Motor neuron (in vitro differentiated cells): Measurements from ENCODE around the gene HINT3. TPM values are rescaled to one million over a fixed set of nuclear protein-coding genes. Genes with fewer than 3 reads are reported as not detected.
"Not testable (repeated sequence)": the region's sequence is repeated elsewhere in the genome, so short reads cannot be mapped to it uniquely, and the experiment has no call there.

Source experiments
- ATAC-seq, 8 experiments: fragments of 200-7000 bp; cut with Tn5 transposase; replicated peaks in 6 of 8; 2 replicates each; pipeline ENCODE4 v1.8.0; 2021; ENCODE audit warnings: mild to moderate bottlenecking in 8 of 8, moderate library complexity in 8 of 8
- H3K27ac ChIP-seq, 2 donors: fragments of 250-450 bp; sonication (Bioruptor Pico); 2 replicates each; pipeline ENCODE4 v1.9.0; 2021; ENCODE audit warnings: antibody characterized with exemption in 2 of 2, mild to moderate bottlenecking in 2 of 2, moderate library complexity in 1 of 2
- H3K4me1 ChIP-seq, 2 donors: fragments of 250-450 bp; sonication (Bioruptor Pico); replicated peaks in 1 of 2; 2 replicates each; pipeline ENCODE4 v1.6.1; 2021; ENCODE audit warnings: antibody characterized with exemption in 2 of 2, mild to moderate bottlenecking in 2 of 2, moderate library complexity in 1 of 2
- H3K4me3 ChIP-seq, 5 donors: fragments of 250-450 bp; sonication (Bioruptor Pico); 2 replicates each; pipeline ENCODE4 v1.9.0; 2021; ENCODE audit warnings: antibody characterized with exemption in 5 of 5, mild to moderate bottlenecking in 5 of 5, moderate library complexity in 4 of 5
- WGBS, 10 experiments: fragments of 450-650 bp; shearing (Covaris generic); methylation state at CpG; one replicate each; pipeline ENCODE4 v1.0.0; 2022; 5-methylcytosine and 5-hydroxymethylcytosine counted together
- in situ Hi-C, 9 experiments: fragments of 400-800 bp; cut with MboI; loops; one replicate each; pipeline ENCODE4 v1.15.0; 2021; ENCODE audit warnings: low sequenced_read_pairs in 9 of 9, low pct_unique_long_range_greater_than_20kb in 2 of 9; ENCODE audit not compliant: unreplicated experiment in 9 of 9
- total RNA-seq, 8 experiments: library from RNA; unstranded; fragments of 300-600 nt; gene quantifications; 2 replicates each; pipeline versions ENCODE4 v1.2.3 to v1.2.4, GENCODE V29; 2022

The HINT3 gene
- total RNA-seq, 8 experiments from 2014 or later = 13.3 to 49.6 (median 30.3) TPM

DNA sequence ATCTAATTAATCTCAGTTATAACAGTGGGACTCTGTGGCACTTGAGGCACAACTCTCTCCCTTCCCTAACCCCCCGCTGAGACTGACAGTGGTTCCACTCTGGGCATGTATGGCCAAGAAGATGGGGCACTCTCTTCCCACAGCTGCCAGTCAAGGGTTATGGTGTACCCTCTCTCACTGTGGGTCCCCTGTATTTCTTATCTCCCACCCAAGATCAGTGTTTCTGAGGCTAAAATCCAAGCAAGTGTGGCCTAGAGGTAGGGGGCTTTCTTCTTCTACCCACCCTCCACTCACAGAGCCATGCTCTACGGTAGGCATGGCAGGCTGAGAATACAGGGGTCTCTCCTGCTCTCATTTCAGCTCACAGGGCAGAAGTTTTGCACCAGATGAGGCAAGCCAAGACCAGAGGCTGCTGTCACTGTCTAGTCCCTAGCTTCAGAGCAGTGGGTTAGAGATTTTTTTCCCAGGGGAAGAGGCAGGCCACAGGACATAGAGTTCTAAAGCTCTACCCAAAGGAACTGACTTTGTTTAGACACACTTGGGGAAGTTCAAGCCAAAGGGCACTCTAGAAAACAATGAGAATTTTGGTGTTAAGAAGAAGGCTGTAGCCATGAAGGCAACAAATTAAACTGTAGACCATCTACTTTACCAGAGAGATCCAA lies 31.7 kb upstream of the HINT3 start:
- in situ Hi-C loops = no loop called here
- H3K4me1 ChIP-seq = no peaks in the 10 kb centered on the region
- H3K4me3 ChIP-seq = no peak overlapping the region
- no peak for ATAC-seq
- WGBS, 10 experiments = 86 to 100% (median 93%) methylated on average over 1 of the region's 2 CpGs; no CpG with 5 or more reads in 6 of the 10 experiments
- H3K27ac ChIP-seq = no peak overlapping the region

DNA sequence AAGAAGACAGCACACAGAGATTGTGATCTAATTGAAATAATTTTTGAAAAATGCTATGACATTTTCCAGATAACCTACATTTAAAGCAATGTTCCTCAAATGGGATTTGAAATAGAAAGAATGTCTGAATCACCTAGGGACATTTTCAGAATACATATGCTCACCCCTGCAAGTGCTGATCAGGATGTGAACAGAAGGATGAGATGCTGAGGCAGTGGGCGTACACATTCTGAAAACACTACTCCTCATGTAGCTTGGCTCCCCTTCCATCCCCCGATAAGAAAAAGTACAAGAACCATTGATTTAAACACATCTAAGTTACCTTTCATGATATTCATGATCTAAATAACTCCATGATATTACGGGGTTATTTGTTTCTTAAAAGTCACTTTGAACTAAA lies 29.9 kb upstream of the HINT3 start:
- Histone ChIP-seq H3K4me1 (no peaks in the 10 kb centered on the region), H3K4me3 (no peak overlapping the region), H3K27ac (no peak overlapping the region)
- 83 to 100% (median 94%) methylated on average over 1 to 3 of the region's 3 CpGs for WGBS, 10 experiments
- in situ Hi-C loops = no loop called here
- ATAC-seq = no peak

DNA sequence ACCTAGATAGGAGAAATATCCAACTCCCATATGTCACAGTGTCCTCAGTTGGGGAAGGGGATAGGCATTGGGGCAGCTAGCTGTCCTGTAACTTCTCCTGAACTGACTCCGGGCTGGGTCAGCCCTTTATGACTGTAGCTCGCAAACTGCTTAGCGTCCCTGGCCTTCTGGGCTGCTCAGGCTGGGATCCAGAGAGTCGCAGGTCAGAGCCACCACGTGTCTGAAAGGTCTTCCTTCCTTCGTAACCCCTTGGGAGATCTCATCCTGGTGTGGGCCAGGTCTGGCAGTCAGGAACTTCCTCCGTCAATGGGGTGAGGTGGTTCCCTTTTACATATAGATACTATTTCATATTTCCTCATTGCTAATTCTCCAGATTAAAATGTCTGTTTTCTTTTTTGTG lies 28.8 kb upstream of the HINT3 start:
- Histone ChIP-seq H3K4me3 (no peak overlapping the region), H3K27ac (no peak overlapping the region), H3K4me1 (no peaks in the 10 kb centered on the region)
- no peak for ATAC-seq
- in situ Hi-C loops = no loop called here
- WGBS, 10 experiments = 60 to 100% (median 100%) methylated on average over 1 to 5 of the region's 7 CpGs; no CpG with 5 or more reads in 3 of the 10 experiments

DNA sequence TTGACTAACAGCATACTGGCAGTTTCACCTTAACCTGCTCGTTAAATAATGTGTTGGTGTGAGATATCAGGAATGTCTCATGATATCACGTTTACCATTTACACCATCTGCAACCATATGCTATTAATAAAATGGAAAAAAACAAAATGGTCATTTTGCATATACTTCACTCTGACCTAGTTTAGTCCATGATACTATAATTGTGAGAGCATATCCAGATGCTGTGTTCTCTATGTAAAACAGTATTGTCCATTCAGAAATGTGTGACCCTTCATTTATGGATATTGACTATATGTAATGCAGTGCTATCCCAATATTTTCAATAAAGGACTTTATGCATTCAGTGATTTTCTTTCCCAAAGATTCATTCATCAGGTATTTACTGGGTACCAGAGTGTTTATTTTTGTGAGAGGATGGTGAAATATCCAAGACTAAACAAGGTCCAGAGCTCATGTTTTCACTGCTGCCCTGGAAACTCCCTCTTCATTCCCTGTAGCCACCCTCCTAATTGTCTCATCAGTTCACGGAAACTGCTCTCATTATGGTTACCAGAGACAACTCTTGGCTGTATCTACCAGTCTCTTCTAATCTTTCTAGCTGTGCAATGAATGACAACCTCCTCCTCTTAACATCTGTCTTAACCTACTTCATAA lies 25.7 kb upstream of the HINT3 start:
- no peak overlapping the region for H3K27ac ChIP-seq
- 14 to 100% (median 79%) methylated on average over 1 to 3 of the region's 3 CpGs; no CpG with 5 or more reads in 1 of the 10 experiments for WGBS, 10 experiments
- no peaks in the 10 kb centered on the region for H3K4me1 ChIP-seq
- ATAC-seq = peak in 3 of 8 experiments; percentile 39 to 74 (median 58)
- in situ Hi-C loops = no loop called here
- H3K4me3 ChIP-seq = no peak overlapping the region

DNA sequence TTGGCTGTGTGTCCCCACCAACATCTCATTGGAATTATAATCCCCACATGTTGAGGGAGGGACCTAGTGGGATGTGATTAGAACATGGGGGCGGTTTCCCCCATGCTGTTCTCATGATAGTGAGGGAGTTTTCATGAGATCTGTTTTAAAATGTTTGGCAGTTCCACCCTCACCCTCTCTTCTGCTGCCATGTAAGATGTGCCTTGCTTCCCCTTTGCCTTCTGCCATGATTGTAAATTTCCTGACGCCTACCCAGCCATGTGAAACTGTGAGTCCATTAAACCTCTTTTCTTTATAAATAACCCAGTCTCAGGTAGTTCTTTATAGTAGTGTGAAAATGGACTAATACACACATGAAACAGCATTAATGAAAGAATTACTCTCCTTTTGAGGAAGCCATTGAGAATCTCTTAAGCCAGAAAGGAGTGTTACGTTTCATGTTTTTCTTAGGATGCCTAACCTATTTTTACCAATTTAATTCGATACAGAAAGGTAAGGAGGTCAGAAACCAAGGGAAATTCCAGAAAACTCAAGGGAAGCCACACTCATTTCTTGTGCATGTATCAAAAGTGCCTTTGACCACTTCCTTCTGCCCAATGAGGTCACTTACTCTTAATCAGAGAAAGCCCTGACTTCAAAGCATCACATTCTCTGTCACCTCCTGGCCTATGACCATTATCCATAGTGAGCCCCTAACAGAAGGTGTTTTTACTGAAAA lies 24.7 kb upstream of the HINT3 start:
- no peak overlapping the region for H3K27ac ChIP-seq
- in situ Hi-C loops = no loop called here
- H3K4me1 ChIP-seq = no peaks in the 10 kb centered on the region
- ATAC-seq = no peak
- WGBS, 10 experiments = 65 to 100% (median 92%) methylated on average over 2 to 4 of the region's 4 CpGs; no CpG with 5 or more reads in 1 of the 10 experiments
- H3K4me3 ChIP-seq = no peak overlapping the region

DNA sequence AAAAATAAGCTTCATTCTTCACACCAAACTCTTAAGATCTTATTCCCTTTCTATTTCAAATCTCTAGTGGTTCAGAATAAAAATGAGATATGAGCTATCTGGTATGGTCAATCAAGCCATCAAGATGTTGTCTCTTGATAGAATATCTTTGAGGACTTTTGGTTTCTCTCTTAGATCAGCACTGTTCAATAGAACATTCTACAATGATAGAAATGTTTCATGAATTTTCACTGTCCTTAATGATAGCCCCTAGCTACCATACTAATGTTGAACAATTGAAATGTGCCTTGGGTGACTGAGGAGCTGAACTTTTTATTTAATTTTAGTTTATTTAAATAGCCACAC lies 24.1 kb upstream of the HINT3 start:
- Histone ChIP-seq H3K4me3 (no peak overlapping the region), H3K4me1 (no peaks in the 10 kb centered on the region), H3K27ac (no peak overlapping the region)
- in situ Hi-C loops = no loop called here
- ATAC-seq = peak in 1 of 8 experiments; percentile 15

DNA sequence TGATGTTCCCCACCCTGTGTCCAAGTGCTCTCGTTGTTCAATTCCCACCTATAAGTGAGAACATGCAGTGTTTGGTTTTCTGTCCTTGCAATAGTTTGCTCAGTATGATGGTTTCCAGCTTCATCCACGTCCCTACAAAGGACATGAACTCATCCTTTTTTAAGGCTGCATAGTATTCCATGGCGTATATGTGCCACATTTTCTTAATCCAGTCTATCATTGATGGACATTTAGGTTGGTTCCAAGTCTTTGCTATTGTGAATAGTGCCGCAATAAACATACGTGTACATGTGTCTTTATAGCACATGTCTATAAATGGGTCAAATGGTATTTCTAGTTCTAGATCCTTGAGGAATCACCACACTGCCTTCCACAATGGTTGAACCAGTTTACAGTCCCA lies 21.1 kb upstream of the HINT3 start:
- H3K4me1 ChIP-seq, H3K27ac ChIP-seq, in situ Hi-C loops, ATAC-seq, H3K4me3 ChIP-seq: not testable (repeated sequence)
- 63 to 100% (median 92%) methylated on average over 2 to 4 of the region's 5 CpGs; no CpG with 5 or more reads in 6 of the 10 experiments for WGBS, 10 experiments

DNA sequence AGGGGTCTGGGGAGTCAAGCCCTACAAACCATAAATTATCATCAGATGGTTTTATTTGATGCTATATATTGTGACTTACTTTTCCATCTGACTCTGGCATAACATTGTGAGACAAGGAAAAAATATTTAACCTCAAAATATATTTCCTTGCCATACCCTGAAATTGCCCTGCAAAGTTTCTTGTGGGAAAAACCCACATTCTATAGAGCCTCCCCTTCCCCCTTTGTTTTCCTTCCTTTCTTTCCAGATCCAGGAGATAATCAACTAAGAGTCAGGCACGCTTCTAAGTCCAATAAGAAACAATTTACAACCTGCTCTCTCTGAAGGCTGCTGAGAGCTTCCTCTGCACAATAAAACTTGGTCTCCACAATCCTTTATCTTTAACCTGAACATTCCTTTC lies 17.5 kb upstream of the HINT3 start:
- no peak for ATAC-seq
- in situ Hi-C loops = no loop called here
- 43 to 100% (median 63%) methylated on average over 1 of the region's 1 CpG; no CpG with 5 or more reads in 6 of the 10 experiments for WGBS, 10 experiments

DNA sequence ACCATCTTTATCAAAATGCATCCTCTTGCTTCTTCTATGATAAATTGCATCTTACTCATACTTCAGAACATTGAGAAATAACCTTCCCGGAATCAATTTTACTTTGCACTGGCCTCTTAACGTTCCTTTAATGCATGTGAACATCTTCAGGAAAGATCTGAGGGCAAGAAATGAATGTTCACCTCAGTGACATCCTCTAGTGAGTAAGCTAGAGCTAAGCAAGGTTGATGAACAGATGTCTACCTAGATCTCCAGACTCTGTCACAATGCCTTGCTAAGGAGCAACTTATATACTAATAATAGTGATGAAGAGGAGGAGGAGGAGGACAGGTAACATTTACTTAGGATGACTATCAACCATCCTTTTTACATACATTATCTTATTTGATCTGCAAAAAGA lies 16.8 kb upstream of the HINT3 start:
- ATAC-seq = no peak
- 58 to 100% (median 76%) methylated on average over 1 to 2 of the region's 2 CpGs; no CpG with 5 or more reads in 2 of the 10 experiments for WGBS, 10 experiments
- H3K4me1 ChIP-seq = no peaks in the 10 kb centered on the region
- H3K27ac ChIP-seq = no peak overlapping the region
- in situ Hi-C loops = no loop called here
- no peak overlapping the region for H3K4me3 ChIP-seq

More for the DNA sequence above, 17.5 kb upstream of the HINT3 start:
- H3K4me3 ChIP-seq = no peak overlapping the region
- no peaks in the 10 kb centered on the region for H3K4me1 ChIP-seq
- no peak overlapping the region for H3K27ac ChIP-seq

DNA sequence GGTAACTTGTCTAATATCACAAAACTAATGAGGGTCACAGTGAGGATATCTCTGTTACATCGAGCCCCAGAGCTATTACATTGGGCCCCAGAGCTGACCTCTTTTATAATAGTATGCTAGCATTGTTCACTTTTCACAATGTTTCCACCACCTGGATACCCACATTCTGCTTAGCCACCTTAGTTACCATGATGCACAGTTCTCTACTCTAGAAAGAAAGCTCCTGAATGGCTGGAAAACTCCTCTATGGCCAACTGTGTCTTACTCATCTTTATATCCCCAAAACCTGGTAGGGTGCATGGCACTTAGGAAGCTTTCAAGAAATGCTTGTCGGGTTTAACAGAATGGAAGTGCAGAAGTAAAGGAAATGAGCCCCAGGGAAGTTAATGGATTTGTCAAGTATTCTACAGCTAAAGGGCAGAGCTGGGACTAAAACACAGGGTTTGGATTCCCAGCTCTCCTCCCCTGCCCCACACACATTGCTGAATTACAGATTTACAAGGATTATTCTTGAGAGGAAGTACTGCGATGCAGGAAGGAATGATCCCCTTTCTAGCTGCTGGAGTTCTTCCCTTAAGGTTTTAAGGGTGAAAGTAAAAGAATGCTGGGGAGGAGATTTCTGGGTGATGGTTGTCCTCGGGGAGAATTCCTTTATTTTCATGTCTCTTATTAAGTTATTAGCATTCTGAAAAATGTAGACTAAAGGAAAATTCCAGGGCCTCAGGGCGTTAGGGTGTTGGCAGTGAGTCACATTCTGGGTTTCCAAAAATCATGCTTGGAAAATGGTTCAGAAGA lies 16.1 kb upstream of the HINT3 start:
- in situ Hi-C loops = no loop called here
- 36 to 91% (median 68%) methylated on average over 1 to 5 of the region's 5 CpGs; no CpG with 5 or more reads in 1 of the 10 experiments for WGBS, 10 experiments
- Histone ChIP-seq H3K4me3 (no peak overlapping the region), H3K4me1 (no peaks in the 10 kb centered on the region), H3K27ac (no peak overlapping the region)
- ATAC-seq = peak in 3 of 8 experiments; percentile 75 to 91 (median 78)

DNA sequence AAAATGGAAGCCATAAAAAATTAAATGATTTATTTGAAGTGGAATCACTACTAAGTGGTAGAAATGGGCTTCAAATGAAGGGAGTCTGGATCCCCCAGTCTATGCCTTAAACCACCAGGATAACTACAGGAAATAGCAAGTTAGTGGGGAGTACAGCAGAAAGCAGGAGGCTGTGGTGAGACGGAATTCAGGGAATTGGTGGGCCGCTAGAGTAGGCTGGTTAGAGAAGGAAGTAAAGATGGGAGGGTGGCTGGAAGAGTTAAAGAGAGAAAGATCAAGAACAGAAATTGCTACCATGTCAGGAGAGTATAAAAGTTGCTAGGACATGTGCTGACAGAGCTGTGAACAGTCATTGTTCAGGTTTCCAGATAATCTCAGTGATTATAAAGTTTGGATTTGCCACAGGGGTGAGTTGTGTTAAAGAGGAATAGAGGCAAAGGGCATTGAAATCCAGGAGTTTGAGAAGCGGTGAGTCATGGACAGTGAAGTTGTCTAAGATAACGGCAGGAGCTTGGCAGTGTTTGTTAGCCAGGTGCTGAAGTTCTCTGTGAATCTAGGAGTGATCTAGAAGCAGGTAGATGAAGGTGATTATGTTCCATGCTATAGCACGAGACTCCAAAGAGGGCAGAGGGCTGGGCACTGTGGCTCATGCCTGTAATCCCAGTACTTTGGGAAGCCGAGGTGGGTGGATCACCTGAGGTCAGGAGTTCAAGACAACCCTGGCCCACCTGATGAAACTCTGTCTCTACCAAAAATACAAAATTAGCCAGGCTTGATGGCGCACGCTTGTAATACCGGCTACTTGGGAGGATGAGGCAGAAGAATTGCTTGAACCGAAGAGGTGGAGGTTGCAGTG lies 13.7 kb upstream of the HINT3 start:
- no peaks in the 10 kb centered on the region for H3K4me1 ChIP-seq
- no peak overlapping the region for H3K27ac ChIP-seq
- H3K4me3 ChIP-seq = no peak overlapping the region
- ATAC-seq = no peak
- WGBS, 10 experiments = 70 to 100% (median 94%) methylated on average over 1 to 9 of the region's 10 CpGs; no CpG with 5 or more reads in 1 of the 10 experiments
- in situ Hi-C loops = no loop called here
